ENCODE measurements around the gene FOLR1.
"Not testable (repeated sequence)": the region's sequence is repeated elsewhere in the genome, so short reads cannot be mapped to it uniquely, and the experiment has no call there.

Gene FOLR1

DNA sequence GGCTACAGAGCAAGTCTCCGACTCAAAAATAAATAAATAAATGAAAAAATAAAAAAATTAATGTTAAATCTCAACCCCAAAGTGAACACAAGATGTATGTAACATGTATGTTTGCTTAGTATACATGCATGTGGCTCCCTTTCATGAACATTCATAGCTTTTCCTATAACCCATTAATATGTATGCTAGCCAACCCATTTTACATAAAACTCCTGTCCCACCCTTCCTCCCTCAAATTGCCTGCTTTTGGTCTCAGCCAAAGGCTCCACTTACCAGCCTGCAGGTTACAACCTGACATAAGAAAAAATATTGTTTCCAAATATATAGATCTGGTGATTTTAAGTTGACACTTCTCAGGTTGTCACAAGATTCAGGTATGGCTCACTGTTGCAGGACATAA, 3.7 kb upstream of the FOLR1 start:
- DNase-seq = no peak

DNA sequence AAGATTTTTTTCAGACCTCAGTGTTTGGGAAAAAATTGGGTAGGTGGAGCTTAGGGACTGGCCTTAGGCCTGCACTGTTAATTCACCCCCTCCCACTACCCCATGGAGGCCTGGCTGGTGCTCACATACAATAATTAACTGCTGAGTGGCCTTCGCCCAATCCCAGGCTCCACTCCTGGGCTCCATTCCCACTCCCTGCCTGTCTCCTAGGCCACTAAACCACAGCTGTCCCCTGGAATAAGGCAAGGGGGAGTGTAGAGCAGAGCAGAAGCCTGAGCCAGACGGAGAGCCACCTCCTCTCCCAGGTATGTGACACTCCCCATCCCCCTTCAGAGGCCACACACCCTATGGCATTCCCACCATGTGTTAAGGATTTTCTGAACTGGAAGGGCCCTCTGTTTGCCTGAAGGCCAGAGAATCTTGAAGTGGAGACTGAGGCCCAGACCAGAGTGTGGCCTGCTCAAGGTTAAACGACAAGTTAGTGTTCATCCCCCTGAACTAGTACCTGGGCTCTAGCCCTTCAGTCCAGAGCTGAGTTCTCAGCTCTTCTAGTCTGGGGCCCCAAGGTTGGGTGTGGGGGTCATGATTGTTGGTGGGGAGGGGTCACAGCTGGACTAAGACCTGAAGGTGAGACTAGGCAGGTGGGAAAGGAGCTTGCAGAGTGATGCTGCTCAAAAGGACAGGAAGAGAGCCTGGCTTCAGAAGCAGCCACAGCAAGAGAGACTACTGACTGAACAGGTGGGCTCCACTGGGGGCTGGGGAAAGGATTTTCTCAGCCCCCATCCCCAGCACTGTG, 2.3 kb upstream of the FOLR1 start:
- DNase-seq = no peak

- DNase-seq = no peak
These were observed 1.3 kb upstream of the FOLR1 start for GRCh38 chr11:72190631-72191071.

DNA sequence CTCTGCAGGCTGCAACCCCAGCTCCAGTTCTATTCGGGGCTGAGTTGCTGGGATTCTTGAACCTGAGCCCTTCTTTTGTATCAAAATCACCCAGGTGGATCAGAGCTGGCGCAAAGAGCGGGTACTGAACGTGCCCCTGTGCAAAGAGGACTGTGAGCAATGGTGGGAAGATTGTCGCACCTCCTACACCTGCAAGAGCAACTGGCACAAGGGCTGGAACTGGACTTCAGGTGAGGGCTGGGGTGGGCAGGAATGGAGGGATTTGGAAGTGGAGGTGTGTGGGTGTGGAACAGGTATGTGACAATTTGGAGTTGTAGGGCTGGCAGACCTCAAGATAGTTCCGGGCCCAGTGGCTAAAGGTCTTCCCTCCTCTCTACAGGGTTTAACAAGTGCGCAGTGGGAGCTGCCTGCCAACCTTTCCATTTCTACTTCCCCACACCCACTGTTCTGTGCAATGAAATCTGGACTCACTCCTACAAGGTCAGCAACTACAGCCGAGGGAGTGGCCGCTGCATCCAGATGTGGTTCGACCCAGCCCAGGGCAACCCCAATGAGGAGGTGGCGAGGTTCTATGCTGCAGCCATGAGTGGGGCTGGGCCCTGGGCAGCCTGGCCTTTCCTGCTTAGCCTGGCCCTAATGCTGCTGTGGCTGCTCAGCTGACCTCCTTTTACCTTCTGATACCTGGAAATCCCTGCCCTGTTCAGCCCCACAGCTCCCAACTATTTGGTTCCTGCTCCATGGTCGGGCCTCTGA, 3.8 kb downstream of the FOLR1 start:
- DNase-seq = no peak

DNA sequence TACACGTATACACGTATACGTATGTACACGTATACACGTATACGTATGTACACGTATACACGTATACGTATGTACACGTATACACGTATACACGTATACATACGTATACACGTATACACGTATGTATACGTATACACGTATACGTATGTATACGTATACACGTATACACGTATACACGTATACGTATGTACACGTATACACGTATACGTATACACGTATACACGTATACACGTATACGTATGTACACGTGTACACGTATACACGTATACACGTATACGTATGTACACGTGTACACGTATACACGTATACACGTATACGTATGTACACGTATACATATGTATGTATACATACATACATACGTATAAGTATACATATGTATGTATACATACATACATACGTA, 9.5 kb downstream of the FOLR1 start:
- DNase-seq = not testable (repeated sequence)

GRCh38 chr11:72202571-72202970, 10.6 kb downstream of the FOLR1 start:
- no peak for DNase-seq

DNA sequence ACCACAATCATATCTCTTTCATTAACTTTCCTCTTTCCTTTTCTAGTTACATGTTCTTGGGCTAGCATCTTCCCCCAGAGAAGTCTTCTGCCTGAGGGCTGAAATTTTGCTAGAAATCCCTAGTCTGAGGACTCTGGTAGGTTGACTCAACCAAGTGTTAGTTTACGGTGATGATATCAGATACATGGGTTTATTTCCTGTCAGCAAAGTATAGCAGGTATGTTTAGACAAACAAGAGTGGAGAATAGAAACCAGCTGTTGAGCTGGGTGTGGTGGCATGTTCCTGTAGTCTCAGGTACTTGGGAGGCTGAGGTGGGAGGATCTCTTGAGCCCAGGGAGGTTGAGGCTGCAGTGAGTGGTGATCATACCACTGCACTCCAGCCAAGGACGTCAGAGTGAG, 11.2 kb downstream of the FOLR1 start:
- no peak for DNase-seq

- peak in 1 of 6 experiments; percentile 7 for DNase-seq
These were observed 12.9 kb downstream of the FOLR1 start for GRCh38 chr11:72204886-72205285.

- DNase-seq = not testable (repeated sequence)
These were observed 14.9 kb downstream of the FOLR1 start for GRCh38 chr11:72206794-72207193.

GRCh38 chr11:72208281-72208680, 16.3 kb downstream of the FOLR1 start:
- DNase-seq = no peak

DNA sequence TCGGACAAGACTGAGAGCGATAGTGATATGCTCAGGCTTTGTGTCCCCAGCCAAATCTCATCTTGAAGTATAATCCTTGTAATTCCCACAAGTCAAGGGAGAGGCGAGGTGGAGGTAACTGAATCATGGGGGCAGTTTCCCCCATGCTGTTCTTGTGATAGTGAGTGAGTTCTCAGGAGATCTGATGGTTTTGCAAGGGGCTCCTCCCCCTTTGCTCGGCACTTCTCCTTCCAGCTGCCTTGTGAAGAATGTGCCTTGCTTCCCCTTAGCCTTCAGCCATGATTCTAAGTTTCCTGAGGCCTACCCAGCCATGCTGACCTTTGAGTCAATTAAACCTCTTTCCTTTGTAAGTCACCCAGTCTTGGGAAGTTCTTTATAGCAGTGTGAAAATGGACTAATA, 17.2 kb downstream of the FOLR1 start:
- DNase-seq = no peak

DNA sequence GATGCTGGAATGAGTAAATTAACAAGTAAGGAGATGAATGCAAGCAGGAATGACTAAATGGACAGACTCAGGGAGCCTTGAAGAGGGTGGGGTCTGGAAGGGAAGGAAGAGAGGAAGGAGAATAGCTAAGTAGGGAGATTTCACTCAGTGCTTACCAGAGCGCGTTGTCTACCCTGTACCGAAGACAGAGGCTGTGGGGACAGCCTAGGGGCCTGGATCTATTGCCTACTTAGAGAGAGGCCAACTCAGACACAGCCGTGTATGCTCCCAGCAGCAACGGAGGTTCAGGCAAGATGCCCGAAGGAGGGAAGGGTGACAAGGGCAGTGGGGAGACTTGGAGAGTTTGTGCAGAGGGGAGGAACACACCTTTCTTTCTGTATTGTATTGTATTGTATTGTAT, 24.7 kb downstream of the FOLR1 start, which contains the start of gene FOLR2:
Gene FOLR2 (plus strand): TSS at position 157 of the 400 bp plus-strand sequence. CDS start 1,791 bp downstream, outside the sequence.
- DNase-seq = no peak

DNA sequence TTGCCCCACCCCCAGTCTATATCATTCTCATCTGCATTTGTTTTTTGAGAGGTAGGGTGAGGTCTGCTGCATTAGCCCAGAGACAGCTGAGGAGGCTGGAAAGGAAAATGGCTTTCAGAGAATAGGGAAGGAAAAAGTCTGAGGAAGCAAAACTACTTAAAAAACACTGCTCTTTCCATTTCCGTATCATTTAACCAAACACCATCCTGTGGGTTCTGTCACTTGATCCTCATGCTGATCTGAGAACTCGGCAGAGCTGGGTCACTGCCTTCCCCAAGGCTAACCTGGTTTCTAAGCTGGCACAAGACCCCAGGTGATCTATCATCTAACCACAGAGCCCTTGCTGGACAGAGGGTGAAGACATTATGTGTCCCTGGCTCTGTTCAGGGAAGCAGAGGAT, 25.9 kb downstream of the FOLR1 start:
- DNase-seq = no peak

DNA sequence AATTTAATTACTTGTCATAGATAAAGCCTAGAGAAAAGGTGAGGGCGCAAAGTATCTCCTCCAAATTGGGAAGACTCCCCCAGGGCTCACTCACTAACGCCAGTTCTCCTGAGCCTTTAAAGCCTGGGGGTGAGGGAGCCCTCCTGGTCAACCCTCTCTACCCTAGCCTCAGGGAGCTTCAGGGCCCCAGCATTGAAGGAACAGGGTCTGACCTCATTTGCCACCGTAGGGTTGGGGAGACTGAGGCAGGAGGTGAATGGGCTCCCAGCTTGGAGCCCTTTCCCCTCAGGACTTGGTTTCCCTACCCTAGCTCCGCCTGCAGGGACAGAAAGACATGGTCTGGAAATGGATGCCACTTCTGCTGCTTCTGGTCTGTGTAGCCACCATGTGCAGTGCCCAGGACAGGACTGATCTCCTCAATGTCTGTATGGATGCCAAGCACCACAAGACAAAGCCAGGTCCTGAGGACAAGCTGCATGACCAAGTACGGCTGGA, 26.4 kb downstream of the FOLR1 start:
- DNase-seq = no peak

- DNase-seq = no peak
These were observed 28.9 kb downstream of the FOLR1 start for GRCh38 chr11:72220696-72221363.

- DNase-seq = no peak
These were observed 29.6 kb downstream of the FOLR1 start for GRCh38 chr11:72221386-72222075.

GRCh38 chr11:72222106-72222891, 30.4 kb downstream of the FOLR1 start:
- no peak for DNase-seq

GRCh38 chr11:72222907-72223614, 31.1 kb downstream of the FOLR1 start:
- peak; percentile 82 to 90 (median 88) for DNase-seq

GRCh38 chr11:72223615-72224563, 31.9 kb downstream of the FOLR1 start:
- peak; percentile 15 to 60 (median 47) for DNase-seq

Data from stimulated activated naive CD4-positive, alpha-beta T cell (primary cell).